Measurements from ENCODE around the gene TCTA. TPM values are rescaled to one million over a fixed set of nuclear protein-coding genes. Genes with fewer than 3 reads are reported as not detected.

Gene TCTA
- total and polyA plus RNA-seq, 2 of the 8 experiments (the other 6 are each of a cell fraction or from before 2014, with no cell fraction given), result 6.2 to 11.0 TPM

DNA sequence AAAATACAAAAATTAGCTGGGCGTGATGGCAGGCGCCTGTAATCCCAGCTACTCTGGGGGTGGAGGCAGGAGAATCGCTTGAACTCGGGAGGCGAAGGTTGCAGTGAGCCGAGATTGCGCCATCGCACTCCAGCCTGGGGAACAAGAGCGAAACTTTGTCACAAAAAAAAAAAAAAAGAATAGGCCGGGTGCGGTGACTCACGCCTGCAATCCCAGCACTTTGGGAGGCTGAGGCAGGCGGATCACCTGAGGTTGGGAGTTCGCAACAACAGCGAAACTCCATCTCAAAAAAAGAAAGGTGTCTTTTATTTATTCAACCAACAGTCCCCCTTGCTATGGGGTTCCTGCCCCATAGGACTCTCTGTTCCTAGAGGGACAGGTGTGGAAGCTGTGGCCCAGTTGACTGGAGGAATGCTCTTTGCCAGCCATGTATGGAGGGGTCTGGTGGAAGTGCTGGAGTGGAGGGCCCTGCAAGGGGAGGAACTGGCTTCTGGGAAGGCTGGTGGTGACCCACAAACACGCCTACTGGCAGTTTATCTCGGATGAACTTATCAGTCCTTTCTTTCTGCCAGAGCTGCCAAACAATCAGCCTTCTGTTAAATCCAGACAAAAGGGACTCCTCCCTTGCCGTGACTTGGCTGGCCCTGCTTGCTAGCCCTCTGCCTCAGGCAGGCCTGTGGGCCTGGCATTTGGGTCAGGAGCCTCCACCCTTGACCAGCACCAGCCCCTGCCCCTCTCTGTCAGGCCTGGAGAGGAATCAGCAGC lies 53.2 kb downstream of the TCTA start:
- FAIRE-seq (no peak), DNase-seq (ENCODE audit: low read depth in 1 of 2, low spot score in 2 of 2) (no peak)
- ChIA-PET CTCF (ENCODE audit: partially characterized antibody) (interaction anchor here (2.0 kb wide), 1 partner anchor 11 kb away, joined by 7 read pairs; no protein-coding TSS in a partner anchor), POLR2A (ENCODE audit: partially characterized antibody) (interaction anchor here (0.6 to 1.2 kb wide), 4 partner anchors 10 to 496 kb away, joined by 3 to 5 read pairs (median 4); no protein-coding TSS in a partner anchor)
- no peak overlapping the region for H3K9ac ChIP-seq (replicated peaks in 1 of 4; ENCODE audit: extremely low read depth in 1 of 4, low read depth in 3 of 4, low read length in 3 of 4)
- H3K36me3 ChIP-seq (ENCODE audit: control insufficient read depth in 2 of 4, insufficient read depth in 4 of 4, low read length in 3 of 4), result no peaks in the 10 kb centered on the region
- 93% methylated on average over 18 of the region's 18 CpGs; no CpG with 5 or more reads in 1 of the 2 experiments for WGBS, 2 experiments (ENCODE audit: extremely low coverage in 1 of 2, insufficient coverage in 1 of 2, insufficient read length in 1 of 2, insufficient replicate concordance in 2 of 2, low coverage in 1 of 2, low lambda C conversion rate in 2 of 2, missing lambda C conversion rate in 1 of 2)
- 0 out of 2 replicates have a peak overlapping the region, but pooled peaks have one; percentile 32 for H3K18ac ChIP-seq (ENCODE audit: extremely low read depth, low read length)
- H3K56ac ChIP-seq (replicated peaks; ENCODE audit: insufficient read length, low read depth, low read length), result no peak overlapping the region
- peak overlapping the region; percentile 25 for H4K91ac ChIP-seq (replicated peaks; ENCODE audit: insufficient read length, low read length)
- H3K9me3 ChIP-seq (ENCODE audit: insufficient read depth in 2 of 2, low read depth in 1 of 2, low read length in 1 of 2), result no peaks in the 10 kb centered on the region
- H2AK5ac ChIP-seq (ENCODE audit: low read depth, low read length), result no peak overlapping the region
- 0 out of 2 replicates have a peak overlapping the region, but pooled peaks have one; percentile 3 for H4K8ac ChIP-seq (ENCODE audit: extremely low read depth, insufficient read depth, low read length)
- no peaks in the 10 kb centered on the region for H3K27me3 ChIP-seq (replicated peaks in 1 of 4; ENCODE audit: control insufficient read depth in 3 of 4, extremely low read depth in 1 of 4, insufficient read depth in 3 of 4, low read length in 3 of 4)
- H2BK120ac ChIP-seq (replicated peaks; ENCODE audit: low read depth, low read length), result no peak overlapping the region
- no peaks in the 10 kb centered on the region for H3K79me1 ChIP-seq (ENCODE audit: low read depth, low read length)
- H3K4me1 ChIP-seq (replicated peaks in 1 of 4; ENCODE audit: control insufficient read depth in 3 of 4, insufficient read depth in 4 of 4, low read length in 3 of 4), result peaks cover 10 to 28% (median 25%) of the 10 kb centered on the region in 4 experiments
- no peak overlapping the region for H3K4ac ChIP-seq (replicated peaks; ENCODE audit: insufficient read length, low read depth, low read length)
- no peak overlapping the region for H3K4me3 ChIP-seq (ENCODE audit: extremely low read depth in 1 of 4, insufficient read depth in 2 of 4, low read depth in 3 of 4, low read length in 4 of 4)
- H4K5ac ChIP-seq (ENCODE audit: insufficient read length, low read depth, low read length), result no peak overlapping the region
- H4K20me1 ChIP-seq (replicated peaks in 1 of 2; ENCODE audit: control insufficient read depth in 1 of 2, insufficient read depth in 2 of 2, low read length in 2 of 2), result no peaks in the 10 kb centered on the region
- no peak overlapping the region for H3K14ac ChIP-seq (ENCODE audit: insufficient read length)
- peaks cover 8% of the 10 kb centered on the region; the same call in 1 of the 2 replicates for H3K23me2 ChIP-seq (ENCODE audit: low read depth, low read length)
- peak overlapping the region; percentile 60 for H2BK5ac ChIP-seq (ENCODE audit: low read depth, low read length)
- TF ChIP-seq KDM5A (IDR thresholded peaks at IDR 0.05; ENCODE audit: low read length) (no peak), SRF (IDR thresholded peaks at IDR 0.05; ENCODE audit: low read depth, low read length) (no peak), RNF2 (IDR thresholded peaks at IDR 0.05; ENCODE audit: borderline replicate concordance, low read depth, low read length, missing control alignments, poor library complexity, severe bottlenecking) (no peak)
- TF ChIP-seq, protein P1, sequence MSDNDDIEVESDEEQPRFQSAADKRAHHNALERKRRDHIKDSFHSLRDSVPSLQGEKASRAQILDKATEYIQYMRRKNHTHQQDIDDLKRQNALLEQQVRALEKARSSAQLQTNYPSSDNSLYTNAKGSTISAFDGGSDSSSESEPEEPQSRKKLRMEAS (IDR thresholded peaks at IDR 0.05), result no peak
- H2BK12ac ChIP-seq (ENCODE audit: low read depth, low read length), result peak overlapping the region; percentile 80; the same call in 1 of the 2 replicates
- H3K27ac ChIP-seq (ENCODE audit: low read depth, low read length), result no peak overlapping the region
- H2AFZ ChIP-seq (ENCODE audit: low read length), result peak overlapping the region; percentile 26; the same call in 1 of the 2 replicates
- H3K4me2 ChIP-seq (ENCODE audit: insufficient read depth in 1 of 2, low read depth in 2 of 2, low read length in 2 of 2), result no peak overlapping the region
- H3K79me2 ChIP-seq (ENCODE audit: control insufficient read depth in 1 of 2, insufficient read depth in 2 of 2, low read length in 2 of 2), result no peaks in the 10 kb centered on the region
- no peak overlapping the region for H3K23ac ChIP-seq (ENCODE audit: insufficient read length)
- H2BK15ac ChIP-seq (ENCODE audit: low read length), result 0 out of 2 replicates have a peak overlapping the region, but pooled peaks have one; percentile 74
- H2BK20ac ChIP-seq (ENCODE audit: low read length), result 0 out of 2 replicates have a peak overlapping the region, but pooled peaks have one; percentile 21
